HepG2 (cell line): ENCODE data around the gene CCDC18. TPM values are rescaled to one million over a fixed set of nuclear protein-coding genes. Genes with fewer than 3 reads are reported as not detected.

Experiments used
- ATAC-seq: fragments of 200-7000 bp; cut with Tn5 transposase; 3 replicates; pipeline ENCODE4 v1.9.1; 2020; ENCODE audit warnings: mild to moderate bottlenecking, moderate library complexity
- BruUV-seq: library from RNA; stranded (reverse); fragments of 400-500 nt; replicated peaks from 2 replicates; lab custom pipeline; 2021; lab: Mats Ljungman, UMichigan
- CTCF ChIA-PET: fragments of 300-600 bp; formaldehyde crosslinking; extraction: SDS; loops from one replicate; lab custom pipeline; 2021; ENCODE audit warnings: low total read pairs, inconsistent platforms, low intra/inter-chr PET ratio; lab: Yijun Ruan, JAX
- POLR2A ChIA-PET: fragments of 350-600 bp; sonication (Branson Sonifier 250); formaldehyde crosslinking; loops from one replicate; lab custom pipeline; 2020; ENCODE audit warnings: antibody characterized with exemption, inconsistent platforms; lab: Yijun Ruan, JAX
- DNase-seq: peaks from one replicate; pipeline ENCODE4 v3.0.0-alpha.2; 2015; ENCODE audit warnings: low spot score
- FAIRE-seq: peaks from 3 replicates; lab custom pipeline; 2011; peaks lifted over from hg19 to GRCh38; lab: Jason Lieb, UNC
- H2AFZ ChIP-seq: one replicate; pipeline ENCODE4 v1.6.1; 2011; ENCODE audit warnings: low read length, inconsistent platforms
- H3K27ac ChIP-seq: fragments of 300-600 bp; 3 replicates; pipeline ENCODE4 v1.8.0; 2011; ENCODE audit warnings: mixed run types, mild to moderate bottlenecking, mixed read lengths, low read length, inconsistent platforms; ENCODE audit not compliant: insufficient read depth; ENCODE audit errors: extremely low read length
- H3K27me3 ChIP-seq, 2 experiments: fragments of 200-600 bp in 1 of 2; 2 replicates in 1 of 2; 3 replicates in 1 of 2; pipeline versions ENCODE4 v1.6.0 to v1.8.0; 2011; ENCODE audit warnings: low read length in 2 of 2, mild to moderate bottlenecking in 2 of 2, moderate library complexity in 2 of 2, inconsistent platforms in 1 of 2; ENCODE audit not compliant: insufficient read depth in 2 of 2, control insufficient read depth in 1 of 2
- H3K36me3 ChIP-seq, 2 experiments: fragments of 200-600 bp in 1 of 2; replicated peaks in 1 of 2; 2 replicates in 1 of 2; 3 replicates in 1 of 2; pipeline versions ENCODE4 v1.5.1 to v1.8.0; 2011; ENCODE audit warnings: low read length in 2 of 2, inconsistent platforms in 1 of 2; ENCODE audit not compliant: insufficient read depth in 2 of 2, control insufficient read depth in 1 of 2
- H3K4me1 ChIP-seq: 2 replicates; pipeline ENCODE4 v1.5.1; 2012; ENCODE audit warnings: low read length, inconsistent platforms; ENCODE audit not compliant: insufficient read depth
- H3K4me2 ChIP-seq: 2 replicates; pipeline ENCODE4 v1.6.0; 2011; ENCODE audit warnings: low read depth, low read length, inconsistent platforms
- H3K4me3 ChIP-seq, 3 experiments: fragments of 200-600 bp in 1 of 3; sonication (generic), shearing (Covaris generic) in 1 of 3; replicated peaks in 1 of 3; 2 replicates each; pipeline ENCODE4 v1.5.1; 2011 to 2016; ENCODE audit warnings: low read length in 3 of 3, inconsistent platforms in 2 of 3, low read depth in 2 of 3, mild to moderate bottlenecking in 2 of 3, control low read depth in 1 of 3, mixed read lengths in 1 of 3; ENCODE audit not compliant: insufficient read depth in 1 of 3
- H3K79me2 ChIP-seq: one replicate; pipeline ENCODE4 v1.6.1; 2011; ENCODE audit warnings: low read length, inconsistent platforms; ENCODE audit not compliant: insufficient read depth
- H3K9ac ChIP-seq: 2 replicates; pipeline ENCODE4 v1.6.0; 2011; ENCODE audit warnings: mild to moderate bottlenecking, low read depth, low read length, inconsistent platforms; ENCODE audit not compliant: insufficient read depth
- H3K9me3 ChIP-seq: 2 replicates; pipeline ENCODE4 v1.5.1; 2012; ENCODE audit warnings: mild to moderate bottlenecking, low read length
- H4K20me1 ChIP-seq: 2 replicates; pipeline ENCODE4 v1.6.0; 2011; ENCODE audit warnings: inconsistent platforms, mild to moderate bottlenecking, low read length, moderate library complexity; ENCODE audit not compliant: insufficient read depth
- AGO2 ChIP-seq: fragments of 200-400 bp; formaldehyde crosslinking; optimal IDR thresholded peaks from 2 replicates; pipeline ENCODE3; 2017; ENCODE audit warnings: mild to moderate bottlenecking, low read depth, low read length, moderate library complexity
- IKZF4 ChIP-seq: sonication (generic); formaldehyde crosslinking; IDR thresholded peaks from 2 replicates; pipeline ENCODE4 v1.5.1; 2020; ENCODE audit warnings: borderline replicate concordance, mild to moderate bottlenecking, low read depth, missing genetic modification reagents; ENCODE audit errors: not compliant biosample characterization
- MZF1 ChIP-seq: sonication (generic); formaldehyde crosslinking; IDR thresholded peaks from 2 replicates; pipeline ENCODE4 v1.8.1; 2023; ENCODE audit warnings: mild to moderate bottlenecking, missing genetic modification reagents, borderline replicate concordance
- WGBS: methylation state at CpG from one replicate; pipeline ENCODE4 v1.1.6; 2017; ENCODE audit warnings: low lambda C conversion rate; 5-methylcytosine and 5-hydroxymethylcytosine counted together
- in situ Hi-C: cut with HindIII; loops from 2 replicates; pipeline ENCODE4 v1.10.0; 2017; ENCODE audit warnings: low pct_unique_long_range_greater_than_20kb; ENCODE audit not compliant: extremely low pct_ligation_motif_present
- intact Hi-C: fragments of 100-400 bp; cut with micrococcal nuclease; formaldehyde crosslinking; loops from one replicate; pipeline ENCODE4 v1.10.0; 2022; ENCODE audit not compliant: unreplicated experiment
- polyA plus RNA-seq, 8 experiments: library from polyadenylated mRNA; depleted of rRNA in 3 of 8; stranded (reverse) in 7 of 8; unstranded in 1 of 8; fragments of >200 nt; fragmentation: Illumina TruSeq in 4 of 8; extraction: Trizol in 4 of 8; gene quantifications; 2 replicates each; pipeline versions ENCODE4 v1.2.1 to v1.2.3, GENCODE V29; 2011 to 2016; ENCODE audit warnings: low read depth in 4 of 8, missing spikeins in 1 of 8, mixed read lengths in 1 of 8; ENCODE audit not compliant: insufficient read depth in 1 of 8
- total RNA-seq, 5 experiments: library from RNA; depleted of rRNA; stranded (reverse); fragments of >200 nt; fragmentation: Illumina TruSeq; extraction: Trizol; gene quantifications; 2 replicates each; pipeline ENCODE4 v1.2.3, GENCODE V29; 2016; ENCODE audit warnings: low read depth in 1 of 5
- TF ChIP-seq, protein P1 (sequence below): sonication (generic); formaldehyde crosslinking; IDR thresholded peaks from 2 replicates; pipeline ENCODE4 v1.5.0; 2020; ENCODE audit warnings: mild to moderate bottlenecking, missing genetic modification reagents
- TF ChIP-seq, protein P2 (sequence below): sonication (generic); formaldehyde crosslinking; IDR thresholded peaks from 2 replicates; pipeline ENCODE4 v1.4.0; 2020; ENCODE audit warnings: missing genetic modification reagents, borderline replicate concordance

Gene CCDC18
- total and polyA plus RNA-seq, 2 of the 13 experiments (the other 11 are each of a cell fraction or from before 2014, with no cell fraction given), result 1.9 to 18.4 TPM

DNA sequence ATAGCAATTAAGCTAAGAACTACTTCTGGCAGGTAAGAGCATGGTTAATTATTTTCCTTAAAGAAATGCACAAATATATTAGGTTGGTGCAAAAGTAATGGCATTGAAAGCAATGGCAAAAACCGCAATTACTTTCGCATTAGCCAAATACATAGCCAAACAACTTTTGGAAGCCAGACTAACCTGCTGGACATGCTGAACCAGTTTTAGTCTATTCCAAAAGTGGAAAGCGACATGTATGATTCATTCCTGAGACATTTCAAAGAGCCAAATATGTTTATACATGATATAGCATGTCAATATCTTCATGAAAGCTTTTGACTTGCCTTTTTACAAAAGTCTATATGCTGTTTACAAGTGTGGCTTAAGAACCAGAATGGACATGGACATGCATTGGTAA, 141.8 kb downstream of the CCDC18 start:
- Histone ChIP-seq H3K36me3 (no peaks in the 10 kb centered on the region), H3K4me2 (no peak overlapping the region), H3K27ac (no peak overlapping the region), H3K27me3 (no peaks in the 10 kb centered on the region), H3K4me3 (no peak overlapping the region), H2AFZ (no peak overlapping the region), H3K79me2 (no peaks in the 10 kb centered on the region), H3K9ac (no peak overlapping the region), H4K20me1 (no peaks in the 10 kb centered on the region), H3K9me3 (no peaks in the 10 kb centered on the region), H3K4me1 (0 out of 2 replicates have a peak, but pooled peaks cover 5% of the 10 kb centered on the region)
- TF ChIP-seq MZF1 (no peak), IKZF4 (CRISPR knock-in tag) (no peak)
- no peak for DNase-seq
- CTCF ChIA-PET, result no interaction called here
- FAIRE-seq, result no peak
- ATAC-seq, result no peak
- intact Hi-C loops, result no loop called here
- POLR2A ChIA-PET, result no interaction called here
- in situ Hi-C loops, result no loop called here
- BruUV-seq, result no TSS peak
- 89% methylated on average over 3 of the region's 3 CpGs for WGBS

DNA sequence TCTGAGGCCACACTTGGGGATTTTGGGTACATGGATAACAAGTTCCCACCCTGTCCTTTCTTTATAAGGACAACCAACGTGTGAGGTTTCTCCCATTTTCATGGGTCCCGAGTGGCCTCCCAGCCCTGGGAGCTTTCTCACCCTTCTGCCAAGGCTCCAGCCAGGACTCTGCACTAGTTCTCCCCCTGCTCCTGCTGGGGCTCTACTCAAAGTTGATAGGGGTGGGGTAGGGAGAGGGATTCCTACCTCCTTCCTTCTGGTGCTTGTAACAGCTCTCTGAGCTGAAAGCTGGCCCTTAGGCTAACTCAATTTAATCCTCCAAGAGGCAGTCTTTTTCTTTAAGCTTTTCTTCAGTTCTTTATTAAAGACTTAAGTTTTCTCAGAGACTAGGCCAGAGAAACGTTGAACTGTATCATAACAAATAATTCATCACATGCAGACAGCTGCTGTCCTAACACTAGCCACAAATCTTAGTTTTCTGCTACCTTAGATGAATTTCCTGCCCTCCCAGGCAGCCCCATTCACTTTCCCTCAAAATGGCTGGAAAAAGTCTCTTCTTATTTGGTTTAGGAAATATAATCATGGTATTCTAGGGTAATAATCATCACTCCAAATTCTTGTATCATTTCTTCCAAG, 142.8 kb downstream of the CCDC18 start:
- no peak for DNase-seq
- 67% methylated on average over 3 of the region's 3 CpGs for WGBS
- CTCF ChIA-PET, result no interaction called here
- ATAC-seq, result no peak
- POLR2A ChIA-PET, result no interaction called here
- Histone ChIP-seq H4K20me1 (no peaks in the 10 kb centered on the region), H3K4me3 (no peak overlapping the region), H3K9me3 (no peaks in the 10 kb centered on the region), H3K27me3 (no peaks in the 10 kb centered on the region), H3K4me2 (no peak overlapping the region), H3K9ac (no peak overlapping the region), H2AFZ (no peak overlapping the region), H3K36me3 (no peaks in the 10 kb centered on the region), H3K79me2 (no peaks in the 10 kb centered on the region), H3K27ac (no peak overlapping the region), H3K4me1 (0 out of 2 replicates have a peak, but pooled peaks cover 5% of the 10 kb centered on the region)
- BruUV-seq, result no TSS peak
- in situ Hi-C loops, result no loop called here
- intact Hi-C loops, result no loop called here
- no peak for FAIRE-seq
- TF ChIP-seq, protein P1, sequence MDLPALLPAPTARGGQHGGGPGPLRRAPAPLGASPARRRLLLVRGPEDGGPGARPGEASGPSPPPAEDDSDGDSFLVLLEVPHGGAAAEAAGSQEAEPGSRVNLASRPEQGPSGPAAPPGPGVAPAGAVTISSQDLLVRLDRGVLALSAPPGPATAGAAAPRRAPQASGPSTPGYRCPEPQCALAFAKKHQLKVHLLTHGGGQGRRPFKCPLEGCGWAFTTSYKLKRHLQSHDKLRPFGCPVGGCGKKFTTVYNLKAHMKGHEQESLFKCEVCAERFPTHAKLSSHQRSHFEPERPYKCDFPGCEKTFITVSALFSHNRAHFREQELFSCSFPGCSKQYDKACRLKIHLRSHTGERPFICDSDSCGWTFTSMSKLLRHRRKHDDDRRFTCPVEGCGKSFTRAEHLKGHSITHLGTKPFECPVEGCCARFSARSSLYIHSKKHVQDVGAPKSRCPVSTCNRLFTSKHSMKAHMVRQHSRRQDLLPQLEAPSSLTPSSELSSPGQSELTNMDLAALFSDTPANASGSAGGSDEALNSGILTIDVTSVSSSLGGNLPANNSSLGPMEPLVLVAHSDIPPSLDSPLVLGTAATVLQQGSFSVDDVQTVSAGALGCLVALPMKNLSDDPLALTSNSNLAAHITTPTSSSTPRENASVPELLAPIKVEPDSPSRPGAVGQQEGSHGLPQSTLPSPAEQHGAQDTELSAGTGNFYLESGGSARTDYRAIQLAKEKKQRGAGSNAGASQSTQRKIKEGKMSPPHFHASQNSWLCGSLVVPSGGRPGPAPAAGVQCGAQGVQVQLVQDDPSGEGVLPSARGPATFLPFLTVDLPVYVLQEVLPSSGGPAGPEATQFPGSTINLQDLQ (CRISPR knock-in tag), result no peak
- TF ChIP-seq, protein P2, sequence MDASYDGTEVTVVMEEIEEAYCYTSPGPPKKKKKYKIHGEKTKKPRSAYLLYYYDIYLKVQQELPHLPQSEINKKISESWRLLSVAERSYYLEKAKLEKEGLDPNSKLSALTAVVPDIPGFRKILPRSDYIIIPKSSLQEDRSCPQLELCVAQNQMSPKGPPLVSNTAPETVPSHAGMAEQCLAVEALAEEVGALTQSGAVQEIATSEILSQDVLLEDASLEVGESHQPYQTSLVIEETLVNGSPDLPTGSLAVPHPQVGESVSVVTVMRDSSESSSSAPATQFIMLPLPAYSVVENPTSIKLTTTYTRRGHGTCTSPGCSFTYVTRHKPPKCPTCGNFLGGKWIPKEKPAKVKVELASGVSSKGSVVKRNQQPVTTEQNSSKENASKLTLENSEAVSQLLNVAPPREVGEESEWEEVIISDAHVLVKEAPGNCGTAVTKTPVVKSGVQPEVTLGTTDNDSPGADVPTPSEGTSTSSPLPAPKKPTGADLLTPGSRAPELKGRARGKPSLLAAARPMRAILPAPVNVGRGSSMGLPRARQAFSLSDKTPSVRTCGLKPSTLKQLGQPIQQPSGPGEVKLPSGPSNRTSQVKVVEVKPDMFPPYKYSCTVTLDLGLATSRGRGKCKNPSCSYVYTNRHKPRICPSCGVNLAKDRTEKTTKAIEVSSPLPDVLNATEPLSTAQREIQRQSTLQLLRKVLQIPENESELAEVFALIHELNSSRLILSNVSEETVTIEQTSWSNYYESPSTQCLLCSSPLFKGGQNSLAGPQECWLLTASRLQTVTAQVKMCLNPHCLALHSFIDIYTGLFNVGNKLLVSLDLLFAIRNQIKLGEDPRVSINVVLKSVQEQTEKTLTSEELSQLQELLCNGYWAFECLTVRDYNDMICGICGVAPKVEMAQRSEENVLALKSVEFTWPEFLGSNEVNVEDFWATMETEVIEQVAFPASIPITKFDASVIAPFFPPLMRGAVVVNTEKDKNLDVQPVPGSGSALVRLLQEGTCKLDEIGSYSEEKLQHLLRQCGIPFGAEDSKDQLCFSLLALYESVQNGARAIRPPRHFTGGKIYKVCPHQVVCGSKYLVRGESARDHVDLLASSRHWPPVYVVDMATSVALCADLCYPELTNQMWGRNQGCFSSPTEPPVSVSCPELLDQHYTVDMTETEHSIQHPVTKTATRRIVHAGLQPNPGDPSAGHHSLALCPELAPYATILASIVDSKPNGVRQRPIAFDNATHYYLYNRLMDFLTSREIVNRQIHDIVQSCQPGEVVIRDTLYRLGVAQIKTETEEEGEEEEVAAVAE, result no peak
- TF ChIP-seq AGO2, result no peak
